Measurements from ENCODE around the gene LIN54.
"Not testable (repeated sequence)": the region's sequence is repeated elsewhere in the genome, so short reads cannot be mapped to it uniquely, and the experiment has no call there.

The LIN54 gene

GRCh38 chr4:83011689-83012199 is 1.1 kb upstream of the LIN54 start:
- no peak for DNase-seq

DNA sequence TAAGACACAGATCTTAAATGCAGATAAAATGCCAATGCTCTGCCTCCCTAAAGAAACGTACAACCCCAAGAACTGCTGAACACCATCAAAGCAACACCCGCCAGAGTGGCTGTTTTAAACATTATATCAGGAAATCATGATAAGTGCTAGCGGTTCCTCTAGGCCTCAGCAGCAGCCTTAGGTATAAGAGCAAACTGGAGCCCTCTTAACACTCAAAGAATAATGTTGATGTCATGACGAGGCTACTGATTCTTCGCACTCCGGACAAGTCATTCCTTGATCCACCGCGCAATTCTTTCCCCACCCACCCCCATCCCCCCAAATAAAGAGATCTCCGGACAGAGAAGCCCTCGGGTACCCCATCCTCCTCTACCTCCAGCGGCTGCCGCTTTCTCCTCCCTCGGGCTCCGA is 507 bp downstream of the LIN54 start:
- peak; percentile 28 for DNase-seq

- DNase-seq: no peak
These were observed 1.1 kb downstream of the LIN54 start for GRCh38 chr4:83009529-83009928.

GRCh38 chr4:83003044-83003791 is 7.4 kb downstream of the LIN54 start:
- DNase-seq: not testable (repeated sequence)

DNA sequence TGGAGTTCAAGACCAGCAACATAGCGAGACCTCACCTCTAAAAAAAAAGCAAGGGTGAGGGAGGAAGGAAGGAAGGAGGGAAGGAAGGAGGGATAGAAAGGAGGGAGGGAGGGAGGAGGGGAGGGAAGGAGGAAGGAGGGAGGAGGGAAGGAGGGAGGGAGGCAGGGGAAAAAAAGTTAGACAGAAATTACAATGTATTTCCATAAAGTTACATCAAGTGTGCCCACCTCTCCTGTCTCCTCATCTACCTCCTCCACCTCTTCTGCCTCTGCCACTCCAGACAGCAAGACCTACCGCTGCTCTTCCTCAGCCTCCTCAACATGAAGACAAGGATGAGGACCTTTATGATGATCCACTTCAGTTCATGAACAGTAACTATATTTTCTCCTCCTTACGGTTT is 8.3 kb downstream of the LIN54 start:
- no peak for DNase-seq

GRCh38 chr4:82998898-82999297 is 11.7 kb downstream of the LIN54 start:
- no peak for DNase-seq

DNA sequence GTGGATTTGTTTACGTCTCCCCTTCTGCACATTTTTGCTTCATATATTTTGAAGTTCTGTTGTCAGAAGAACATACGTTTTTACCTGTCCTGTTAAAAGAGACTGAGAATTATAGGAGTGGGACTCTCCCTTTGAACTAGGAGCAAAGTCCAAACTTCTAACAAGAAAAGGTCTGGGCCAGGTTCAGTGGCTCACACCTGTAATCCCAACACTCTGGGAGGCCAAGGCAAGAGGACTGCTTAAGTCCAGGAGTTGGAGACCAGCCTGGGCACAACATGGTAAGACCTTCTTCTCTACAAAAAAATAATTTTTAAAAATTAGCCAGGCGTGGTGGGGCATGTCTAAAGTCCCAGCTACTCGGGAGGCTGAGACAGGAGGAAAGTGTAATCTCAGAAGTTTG is 15.8 kb downstream of the LIN54 start:
- no peak for DNase-seq

DNA sequence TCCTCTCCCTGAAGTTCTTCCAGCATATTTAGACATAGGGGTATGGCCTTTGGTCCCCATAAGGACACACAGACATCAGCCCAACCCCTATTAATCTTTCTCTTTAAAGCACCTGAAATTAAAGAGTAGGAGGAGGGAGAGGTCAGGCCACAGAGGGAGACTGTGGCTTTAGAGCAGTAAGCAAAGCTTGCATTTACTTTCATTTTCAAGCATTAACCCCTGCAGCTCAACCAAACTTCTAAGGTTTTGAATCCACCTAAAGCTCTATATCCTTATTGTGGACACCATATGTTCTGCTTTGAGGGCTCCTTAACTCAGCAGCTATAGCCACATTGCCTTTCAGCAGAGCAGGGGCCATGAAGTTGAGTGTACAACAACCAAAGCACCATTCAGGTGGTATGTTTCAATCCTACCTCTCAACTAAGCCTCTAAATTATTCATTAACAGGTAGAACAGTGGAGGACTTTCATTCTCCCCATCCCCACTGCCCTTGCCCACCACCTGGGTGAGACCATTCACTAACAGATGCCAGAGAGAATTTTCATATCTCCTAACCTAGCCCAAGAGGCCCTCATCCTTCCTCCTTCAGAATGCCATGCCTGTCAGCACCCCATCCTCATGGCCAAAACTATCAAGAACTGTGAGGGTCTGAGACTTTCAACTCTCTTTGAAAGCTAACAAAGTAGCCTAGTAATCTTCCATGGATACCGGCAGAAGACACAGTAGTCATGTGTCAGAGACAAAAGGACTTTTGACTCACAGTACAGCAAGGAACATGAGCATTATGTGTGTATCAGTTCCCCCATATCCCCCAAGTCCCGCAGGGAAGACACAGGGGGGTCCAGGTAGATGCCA is 20.8 kb downstream of the LIN54 start:
- DNase-seq: no peak

- peak; percentile 86 for DNase-seq
These were observed 22.2 kb downstream of the LIN54 start for GRCh38 chr4:82988323-82988832.

GRCh38 chr4:82987519-82987918 is 23.1 kb downstream of the LIN54 start:
- DNase-seq: not testable (repeated sequence)

- peak; percentile 57 for DNase-seq
These were observed 26.2 kb downstream of the LIN54 start for GRCh38 chr4:82984459-82984858.

DNA sequence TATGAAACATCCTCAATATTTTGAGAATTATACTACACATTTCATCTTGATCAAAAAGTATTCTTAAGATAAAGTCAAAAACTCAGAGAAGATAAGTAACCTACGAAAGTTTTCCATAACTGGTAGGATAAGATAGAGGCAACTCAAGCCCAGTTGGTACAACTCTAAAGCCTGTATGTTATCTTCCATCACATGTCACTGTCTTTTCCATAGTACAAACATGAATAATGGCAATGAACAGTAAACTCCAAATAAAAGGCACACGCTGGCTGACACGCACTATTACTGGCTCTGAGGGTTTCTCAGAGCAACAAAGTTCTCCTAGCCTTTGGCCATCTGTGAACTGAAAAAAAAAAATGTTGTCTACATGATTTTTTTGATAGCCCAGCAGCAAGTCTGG is 27.2 kb downstream of the LIN54 start:
- no peak for DNase-seq

- DNase-seq: no peak
These were observed 29.5 kb downstream of the LIN54 start for GRCh38 chr4:82981138-82981537.

GRCh38 chr4:82975792-82976191 is 34.8 kb downstream of the LIN54 start:
- DNase-seq: peak; percentile 57

- DNase-seq: no peak
These were observed 41.2 kb downstream of the LIN54 start for GRCh38 chr4:82969414-82969813.

- no peak for DNase-seq
These were observed 41.7 kb downstream of the LIN54 start for GRCh38 chr4:82968972-82969371.

GRCh38 chr4:82965763-82966162 is 44.9 kb downstream of the LIN54 start:
- DNase-seq: no peak

GRCh38 chr4:82957045-82957444 is 53.6 kb downstream of the LIN54 start:
- DNase-seq: no peak

DNA sequence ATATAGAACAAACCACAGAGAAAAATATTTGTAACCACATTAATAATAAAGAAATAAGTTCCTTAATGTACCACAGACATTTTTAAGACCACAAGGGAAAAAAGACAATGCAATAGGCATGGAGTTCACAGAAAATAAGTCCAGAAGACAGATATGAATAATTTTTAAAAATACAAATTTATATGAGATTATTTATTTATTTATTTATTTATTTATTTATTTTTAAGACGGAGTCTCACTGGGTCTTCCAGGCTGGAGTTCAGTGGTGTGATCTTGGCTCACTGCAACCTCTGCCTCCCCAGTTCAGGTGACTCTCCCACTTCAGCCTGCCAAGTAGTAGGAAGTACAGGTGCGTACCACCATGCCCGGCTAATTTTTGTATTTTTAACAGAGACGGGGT is 56.4 kb downstream of the LIN54 start:
- peak; percentile 13 for DNase-seq

- peak; percentile 13 for DNase-seq
These were observed 59.4 kb downstream of the LIN54 start for GRCh38 chr4:82951196-82951595.

DNA sequence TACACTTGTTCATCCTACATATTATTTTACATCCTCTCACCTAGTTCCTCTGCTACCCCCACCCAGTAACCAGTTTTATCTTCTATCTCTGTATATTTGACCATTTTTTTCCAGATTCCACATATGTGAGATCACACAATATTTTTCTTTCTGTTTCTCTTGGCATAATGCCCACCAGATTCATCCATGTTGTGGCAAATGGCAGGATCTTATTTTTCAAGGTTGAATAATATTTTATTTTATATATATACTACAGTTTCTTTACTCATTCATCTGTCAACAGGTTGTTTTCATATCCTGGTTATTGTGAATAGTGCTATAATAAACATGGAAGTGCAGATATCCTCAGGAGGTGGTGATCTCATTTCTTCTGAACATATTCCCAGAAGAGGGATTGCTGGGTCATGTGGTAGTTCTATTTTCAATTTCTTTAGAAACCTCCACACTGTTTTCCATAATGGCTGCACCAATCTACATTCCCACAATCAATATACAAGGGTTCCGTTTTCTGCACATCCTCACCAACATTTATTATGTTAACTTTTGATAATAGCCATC is 61.9 kb downstream of the LIN54 start:
- DNase-seq: peak; percentile 14

GRCh38 chr4:82947498-82947897 is 63.1 kb downstream of the LIN54 start:
- DNase-seq: no peak

DNA sequence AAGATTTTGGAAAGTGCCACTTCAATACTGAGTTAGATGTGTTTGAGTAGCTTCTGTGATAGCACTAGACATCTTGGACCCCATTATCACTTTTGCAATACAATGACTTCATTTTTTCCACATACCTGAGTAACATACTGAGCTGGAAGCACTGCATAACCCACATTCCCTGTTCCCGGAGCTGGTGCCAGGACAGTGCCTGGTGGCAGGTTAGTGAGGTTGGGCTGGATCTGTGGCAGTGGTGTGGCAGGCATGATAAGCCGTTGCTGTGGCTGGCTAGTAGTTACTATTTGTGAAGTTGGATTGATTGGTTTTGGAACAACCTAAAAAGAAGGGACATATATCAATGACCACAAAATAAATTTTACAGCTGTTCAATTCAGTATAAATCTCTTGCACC is 71.2 kb downstream of the LIN54 start:
- no peak for DNase-seq

Data from fibroblast of upper back skin (primary cell).